Fibroblast of the aortic adventitia (primary cell): ENCODE measurements around the gene DLL1. TPM values are rescaled to one million over a fixed set of nuclear protein-coding genes. Genes with fewer than 3 reads are reported as not detected.

ENCODE experiments used
- DNase-seq: peaks from one replicate; pipeline ENCODE4 v3.0.0-alpha.2; 2010; ENCODE audit warnings: low read depth
- H3K4me3 ChIP-seq: 2 replicates; pipeline ENCODE4 v1.5.1; 2011; ENCODE audit warnings: low read depth, mild to moderate bottlenecking, control low read depth, low read length, moderate library complexity
- total RNA-seq: library from RNA; depleted of rRNA; stranded (reverse); fragments of >200 nt; gene quantifications from 2 replicates; pipeline ENCODE4 v1.2.3, GENCODE V29; 2012; ENCODE audit warnings: low replicate concordance
- TF ChIP-seq, protein P1 (sequence below): IDR thresholded peaks from 2 replicates; pipeline ENCODE4 v1.5.1; 2011; ENCODE audit warnings: mild to moderate bottlenecking, low read length, control low read depth, inconsistent platforms; ENCODE audit not compliant: insufficient read depth

DLL1 gene
- total RNA-seq, 1 donor, result 0.09 TPM

DNA sequence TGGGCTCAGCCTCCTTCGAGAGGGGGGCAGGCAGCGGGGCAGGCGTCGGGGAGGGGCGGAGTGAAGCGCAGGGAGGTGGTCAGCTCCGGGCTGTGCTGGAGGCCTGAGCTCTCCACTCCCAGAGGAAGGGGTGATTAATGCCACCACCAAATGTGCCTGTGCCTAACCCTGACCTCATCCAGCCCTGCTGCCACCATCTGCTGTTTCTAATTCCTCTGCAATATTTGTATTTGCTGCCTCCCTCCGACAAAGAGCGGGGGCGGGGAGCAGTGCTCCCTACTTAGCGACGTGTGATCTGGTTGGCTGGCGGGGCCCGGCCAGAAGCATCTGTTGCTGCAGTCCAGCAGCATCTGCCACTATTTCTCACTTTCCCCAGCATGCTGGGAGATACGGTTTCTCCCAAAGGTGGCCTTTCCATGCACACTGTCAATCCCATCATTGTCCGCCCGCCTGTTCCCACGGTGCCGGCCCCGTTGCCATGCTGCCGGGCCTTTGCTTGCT lies 47.0 kb downstream of the DLL1 start:
- no peak for DNase-seq
- no peak overlapping the region for H3K4me3 ChIP-seq
- TF ChIP-seq, protein P1, sequence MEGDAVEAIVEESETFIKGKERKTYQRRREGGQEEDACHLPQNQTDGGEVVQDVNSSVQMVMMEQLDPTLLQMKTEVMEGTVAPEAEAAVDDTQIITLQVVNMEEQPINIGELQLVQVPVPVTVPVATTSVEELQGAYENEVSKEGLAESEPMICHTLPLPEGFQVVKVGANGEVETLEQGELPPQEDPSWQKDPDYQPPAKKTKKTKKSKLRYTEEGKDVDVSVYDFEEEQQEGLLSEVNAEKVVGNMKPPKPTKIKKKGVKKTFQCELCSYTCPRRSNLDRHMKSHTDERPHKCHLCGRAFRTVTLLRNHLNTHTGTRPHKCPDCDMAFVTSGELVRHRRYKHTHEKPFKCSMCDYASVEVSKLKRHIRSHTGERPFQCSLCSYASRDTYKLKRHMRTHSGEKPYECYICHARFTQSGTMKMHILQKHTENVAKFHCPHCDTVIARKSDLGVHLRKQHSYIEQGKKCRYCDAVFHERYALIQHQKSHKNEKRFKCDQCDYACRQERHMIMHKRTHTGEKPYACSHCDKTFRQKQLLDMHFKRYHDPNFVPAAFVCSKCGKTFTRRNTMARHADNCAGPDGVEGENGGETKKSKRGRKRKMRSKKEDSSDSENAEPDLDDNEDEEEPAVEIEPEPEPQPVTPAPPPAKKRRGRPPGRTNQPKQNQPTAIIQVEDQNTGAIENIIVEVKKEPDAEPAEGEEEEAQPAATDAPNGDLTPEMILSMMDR, result no peak

DNA sequence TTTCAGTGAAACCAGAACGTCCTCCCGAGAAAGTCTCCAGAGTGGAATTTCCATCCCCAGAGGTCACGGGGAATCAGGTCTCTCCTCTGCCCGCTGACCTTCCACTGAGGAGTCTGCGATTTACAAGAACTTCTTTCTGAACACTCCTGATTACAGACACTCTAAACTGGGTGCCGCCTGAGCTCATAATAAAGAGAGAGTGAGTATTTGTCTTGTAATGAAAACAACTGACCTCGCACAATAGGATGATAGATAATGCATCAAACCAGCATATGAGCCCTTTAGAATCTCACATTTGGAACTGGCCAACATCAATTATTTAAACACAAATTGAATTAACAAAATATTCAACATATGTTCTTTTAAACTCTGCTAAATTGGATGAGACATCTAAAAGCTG lies 47.5 kb downstream of the DLL1 start:
- TF ChIP-seq, protein P1, result no peak
- no peak overlapping the region for H3K4me3 ChIP-seq
- DNase-seq, result no peak

DNA sequence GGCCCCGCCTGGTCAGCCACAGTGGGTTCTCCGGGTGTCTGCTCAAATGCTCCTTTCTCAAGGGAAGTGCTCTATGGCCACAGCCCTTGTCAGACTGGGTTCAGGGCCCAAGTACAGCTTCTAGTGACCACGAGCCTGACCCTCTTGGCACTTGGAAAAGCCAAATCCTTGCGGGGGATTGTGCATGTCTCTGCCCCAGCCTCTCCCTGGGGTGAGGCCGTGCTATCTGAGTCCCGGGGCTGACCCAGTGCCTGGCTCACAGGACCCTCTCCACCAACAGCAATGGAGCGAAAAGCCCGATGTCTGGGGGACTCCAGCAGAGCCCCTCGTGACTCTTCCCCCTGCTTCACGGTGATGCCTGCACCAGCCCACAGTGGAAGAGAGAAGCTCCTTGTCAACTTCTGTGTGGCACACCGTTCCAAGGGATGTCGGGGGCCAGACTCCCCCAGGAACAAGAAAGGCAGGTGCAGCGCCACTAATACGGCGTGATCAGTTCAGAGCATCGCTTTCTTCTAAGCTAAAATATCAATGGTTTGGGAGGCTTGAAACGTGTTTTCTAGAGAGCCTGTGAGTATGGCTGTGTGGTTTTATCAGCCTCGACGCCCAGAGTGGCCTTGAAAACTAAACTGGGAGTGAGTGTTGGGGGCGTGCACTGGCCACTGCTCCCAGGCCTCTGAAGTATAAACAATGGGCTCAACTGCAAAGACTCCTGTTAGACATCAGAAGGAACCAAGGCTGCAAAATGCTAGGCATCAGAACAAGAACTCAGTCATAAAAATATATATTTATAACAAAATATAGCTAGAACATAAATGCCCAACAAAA lies 51.9 kb downstream of the DLL1 start:
- no peak for DNase-seq
- TF ChIP-seq, protein P1, result no peak
- no peak overlapping the region for H3K4me3 ChIP-seq

DNA sequence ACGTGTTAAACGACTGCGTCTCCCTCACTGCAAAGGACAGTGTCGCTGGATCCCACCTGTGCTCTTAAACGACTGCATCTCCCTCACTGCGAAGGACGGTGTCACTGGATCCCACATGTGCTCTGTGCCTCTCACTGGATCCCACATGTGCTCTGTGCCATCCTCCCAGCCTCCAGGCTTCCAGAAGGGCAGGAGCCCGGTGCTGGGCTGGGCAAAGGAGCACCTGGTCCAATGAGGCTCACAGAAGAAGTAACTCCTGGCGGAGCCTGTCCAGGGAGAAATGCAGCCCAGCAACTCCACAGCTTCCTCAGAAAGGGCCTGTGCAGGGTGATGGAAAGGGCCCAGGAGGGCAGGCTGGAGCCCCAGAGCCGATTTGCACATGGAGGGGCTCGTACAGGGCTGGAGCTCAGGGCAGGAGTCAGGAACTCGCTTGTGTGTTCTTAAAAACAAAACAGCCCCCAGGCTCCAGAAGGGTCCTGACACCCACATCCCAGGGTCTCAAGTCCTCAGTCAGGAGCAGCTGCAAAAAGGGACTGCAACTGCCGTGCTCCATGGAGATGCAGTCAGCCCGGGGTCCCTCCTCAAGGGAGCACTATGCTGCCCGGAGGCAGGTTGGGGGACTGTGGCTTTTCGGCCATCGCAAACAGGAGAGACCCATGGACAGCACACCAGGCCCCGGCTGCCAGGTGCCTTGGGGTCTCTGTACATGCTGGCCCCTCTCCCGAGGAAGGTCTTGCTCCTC lies 52.7 kb downstream of the DLL1 start:
- DNase-seq, result no peak
- TF ChIP-seq, protein P1, result no peak

DNA sequence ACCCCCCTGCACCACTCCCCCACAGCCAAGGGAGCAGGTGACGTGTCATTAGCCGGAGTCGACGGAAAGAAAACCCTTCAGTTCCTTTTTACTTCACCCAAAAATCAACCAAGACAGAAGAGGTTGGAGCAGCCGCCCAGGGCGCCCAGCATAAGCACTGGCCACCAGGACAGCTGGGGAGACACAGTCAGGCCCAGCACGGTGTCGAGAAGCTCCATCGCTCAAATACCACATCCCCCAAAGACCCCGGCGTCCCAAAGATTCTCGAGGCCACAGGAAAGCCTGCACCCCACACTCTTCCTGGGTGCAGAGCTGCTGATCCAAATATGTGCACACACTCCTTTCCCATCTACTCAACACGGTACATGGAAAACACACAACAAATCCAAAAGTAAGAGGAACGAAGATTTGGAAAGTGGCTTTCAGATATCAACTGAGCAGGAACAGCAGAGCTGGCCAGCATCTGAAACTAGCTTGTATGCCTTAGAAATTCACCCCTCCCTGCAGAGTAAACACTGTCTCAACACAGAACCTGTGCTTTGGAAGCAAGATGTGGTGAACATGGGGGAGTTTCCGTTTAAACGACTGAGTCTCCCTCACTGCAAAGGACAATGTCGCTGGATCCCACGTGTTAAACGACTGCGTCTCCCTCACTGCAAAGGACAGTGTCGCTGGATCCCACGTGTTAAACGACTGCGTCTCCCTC lies 54.6 kb downstream of the DLL1 start:
- DNase-seq, result no peak
- no peak overlapping the region for H3K4me3 ChIP-seq
- TF ChIP-seq, protein P1, result no peak

More for the DNA sequence above, 52.7 kb downstream of the DLL1 start:
- H3K4me3 ChIP-seq, result no peak overlapping the region

DNA sequence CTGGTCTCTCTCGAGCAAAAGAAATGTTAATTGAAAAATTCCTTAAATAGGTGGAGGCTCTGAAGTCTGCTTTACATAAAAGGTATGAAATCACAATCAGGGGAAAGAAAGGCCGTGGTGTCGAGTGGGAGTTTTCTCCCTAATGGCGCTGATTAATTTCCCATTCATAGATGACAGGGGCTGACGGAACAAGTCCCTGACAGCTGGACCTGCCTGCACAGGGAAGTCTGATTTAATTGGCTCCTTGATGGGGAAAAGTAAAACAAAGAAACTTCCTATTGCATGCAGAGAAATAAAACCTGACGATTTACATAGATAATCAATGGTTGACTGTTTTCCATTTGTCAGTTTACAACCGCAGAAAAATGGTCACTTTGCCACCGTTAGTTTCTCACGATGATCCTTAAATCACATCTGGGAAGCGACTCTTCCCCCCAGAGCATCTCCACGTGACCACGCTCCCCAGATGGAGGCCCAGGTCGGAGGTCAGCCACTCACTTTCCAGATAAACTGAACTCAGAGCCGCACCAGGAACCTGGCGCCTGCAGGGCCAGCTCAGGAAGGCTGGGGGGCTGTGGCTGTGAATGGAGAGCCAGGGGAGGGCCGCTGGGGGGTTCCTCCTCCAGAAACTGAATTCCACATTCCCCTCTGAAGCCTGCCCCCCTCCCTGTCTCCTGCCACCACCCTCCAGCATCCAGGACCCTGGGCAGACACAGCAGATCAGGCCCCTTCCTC lies 55.3 kb downstream of the DLL1 start:
- TF ChIP-seq, protein P1, result no peak
- H3K4me3 ChIP-seq, result no peak overlapping the region

More for the DNA sequence above, 55.3 kb downstream of the DLL1 start:
- DNase-seq, result no peak
